NCI-H345 treated with DMSO at 0.1 percent for 48 hours (cell line): ENCODE results near the gene EIF6.
"Not testable (repeated sequence)": the region's sequence is repeated elsewhere in the genome, so short reads cannot be mapped to it uniquely, and the experiment has no call there.

ENCODE experiments used
- DNase-seq: peaks from one replicate; lab custom pipeline; 2025; ENCODE audit not compliant: unreplicated experiment; lab: John Stamatoyannopoulos, UW

Gene EIF6

DNA sequence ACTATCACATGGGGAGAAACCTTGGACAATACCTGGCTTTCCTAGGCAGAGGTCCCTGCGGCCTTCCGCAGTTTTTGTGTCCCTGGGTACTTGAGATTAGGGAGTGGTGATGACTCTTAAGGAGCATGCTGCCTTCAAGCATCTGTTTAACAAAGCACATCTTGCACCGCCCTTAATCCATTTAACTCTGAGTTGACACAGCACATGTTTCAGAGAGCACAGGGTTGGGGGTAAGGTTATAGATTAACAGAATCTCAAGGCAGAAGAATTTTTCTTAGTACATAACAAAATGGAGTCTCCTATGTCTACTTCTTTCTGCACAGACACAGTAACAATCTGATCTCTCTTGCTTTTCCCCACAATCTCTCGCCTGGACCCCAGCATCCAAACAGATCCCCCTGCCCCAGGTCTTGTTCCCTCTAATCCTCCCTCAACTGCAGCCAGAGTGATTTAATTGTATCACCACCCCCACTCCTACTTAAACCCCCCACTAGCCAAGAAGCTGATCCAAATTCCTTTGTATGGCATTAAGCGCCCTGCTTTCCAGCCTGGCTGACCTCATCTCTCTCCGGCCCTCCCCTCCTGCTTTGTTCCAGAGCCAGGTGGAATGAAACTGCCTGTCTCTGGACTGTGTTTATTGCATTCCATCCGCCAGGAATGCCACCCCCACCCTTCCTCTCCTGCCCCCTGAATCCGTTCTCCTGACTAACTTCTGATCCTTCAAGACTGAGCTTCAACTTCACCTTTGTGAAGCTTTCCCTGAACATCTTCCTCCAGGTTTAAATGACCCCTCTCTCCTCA lies 21.6 kb downstream of the EIF6 start:
- DNase-seq, result not testable (repeated sequence)

DNA sequence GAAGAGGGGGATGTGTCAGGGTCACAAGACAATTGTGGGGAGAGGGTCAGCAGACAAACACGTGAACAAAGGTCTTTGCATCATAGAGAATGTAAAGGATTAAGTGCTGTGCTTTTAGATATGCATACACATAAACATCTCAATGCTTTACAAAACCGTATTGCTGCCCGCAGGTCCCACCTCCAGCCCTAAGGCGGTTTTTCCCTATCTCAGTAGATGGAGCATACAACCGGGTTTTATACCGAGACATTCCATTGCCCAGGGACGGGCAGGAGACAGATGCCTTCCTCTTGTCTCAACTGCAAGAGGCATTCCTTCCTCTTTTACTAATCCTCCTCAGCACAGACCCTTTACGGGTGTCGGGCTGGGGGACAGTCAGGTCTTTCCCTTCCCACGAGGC lies 22.3 kb downstream of the EIF6 start:
- not testable (repeated sequence) for DNase-seq

DNA sequence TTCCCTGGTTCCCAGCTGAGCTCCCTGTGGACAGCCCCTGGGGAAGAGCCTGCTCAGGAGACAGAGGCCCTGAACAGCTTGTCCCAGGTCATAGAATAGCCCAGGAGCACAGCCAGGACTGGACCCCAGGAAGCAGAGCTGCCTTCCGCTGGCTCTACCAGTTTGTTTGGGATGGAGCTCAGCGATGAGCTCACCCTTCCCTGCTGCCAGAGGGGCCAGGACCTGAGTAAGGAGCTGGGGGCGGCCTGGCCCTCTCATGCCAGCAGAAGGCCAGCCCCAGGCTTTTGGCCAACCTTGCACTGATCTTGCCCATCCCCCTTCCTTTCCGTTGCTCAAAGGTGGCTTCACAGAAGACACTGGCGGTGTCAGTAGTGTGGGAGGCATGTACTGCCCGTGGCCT lies 24.1 kb downstream of the EIF6 start:
- no peak for DNase-seq

DNA sequence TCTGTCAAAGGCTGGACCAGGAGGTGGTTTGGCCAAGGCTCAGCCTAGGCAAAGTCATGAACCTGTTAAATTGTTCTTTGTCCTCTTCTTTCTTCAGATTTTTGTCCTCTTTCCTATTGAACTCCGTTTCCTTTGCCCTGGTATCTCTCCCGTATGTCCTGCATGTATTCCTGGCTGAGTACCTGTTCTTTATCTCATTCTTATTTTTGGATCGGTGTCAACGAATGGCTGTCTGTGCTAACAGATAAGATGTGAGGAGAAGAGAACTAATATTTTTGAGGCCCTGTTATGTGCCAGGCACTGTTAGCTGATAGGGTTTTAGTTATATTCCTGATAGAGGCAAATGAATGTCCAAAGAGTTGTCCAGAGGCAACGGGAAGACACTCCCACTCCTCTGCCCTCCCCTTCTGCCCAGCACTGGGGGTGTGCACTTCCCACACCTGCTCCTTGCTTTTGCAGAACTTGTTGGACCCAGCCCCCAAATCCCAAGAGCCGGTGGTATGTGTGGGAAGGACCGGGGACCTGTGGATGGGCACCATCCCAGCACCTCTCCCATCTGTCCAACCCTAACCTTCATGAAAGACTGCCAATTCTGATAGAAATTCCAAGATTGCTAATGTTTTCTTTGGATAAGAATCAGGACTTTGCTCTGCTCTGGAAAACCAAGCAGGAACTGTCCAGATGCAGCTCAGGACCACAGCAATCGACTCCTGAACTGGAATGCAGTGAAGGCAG lies 27.2 kb downstream of the EIF6 start:
- no peak for DNase-seq

DNA sequence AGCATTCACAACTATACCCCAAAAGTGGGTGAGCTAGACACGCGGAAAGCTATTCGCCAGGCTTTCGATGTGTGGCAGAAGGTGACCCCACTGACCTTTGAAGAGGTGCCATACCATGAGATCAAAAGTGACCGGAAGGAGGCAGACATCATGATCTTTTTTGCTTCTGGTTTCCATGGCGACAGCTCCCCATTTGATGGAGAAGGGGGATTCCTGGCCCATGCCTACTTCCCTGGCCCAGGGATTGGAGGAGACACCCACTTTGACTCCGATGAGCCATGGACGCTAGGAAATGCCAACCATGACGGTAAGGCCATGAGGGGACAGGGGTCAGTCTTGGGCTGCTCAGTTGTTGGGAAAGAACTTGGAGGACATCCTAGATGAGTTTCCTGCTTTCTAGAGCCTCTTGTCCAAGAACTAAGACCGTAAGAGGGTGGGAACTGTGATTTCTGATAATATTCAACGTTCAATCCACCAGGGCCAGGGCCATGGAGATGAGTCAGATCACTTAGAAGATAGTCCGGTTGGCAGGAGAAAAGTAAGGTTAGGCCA lies 30.0 kb downstream of the EIF6 start:
- no peak for DNase-seq

DNA sequence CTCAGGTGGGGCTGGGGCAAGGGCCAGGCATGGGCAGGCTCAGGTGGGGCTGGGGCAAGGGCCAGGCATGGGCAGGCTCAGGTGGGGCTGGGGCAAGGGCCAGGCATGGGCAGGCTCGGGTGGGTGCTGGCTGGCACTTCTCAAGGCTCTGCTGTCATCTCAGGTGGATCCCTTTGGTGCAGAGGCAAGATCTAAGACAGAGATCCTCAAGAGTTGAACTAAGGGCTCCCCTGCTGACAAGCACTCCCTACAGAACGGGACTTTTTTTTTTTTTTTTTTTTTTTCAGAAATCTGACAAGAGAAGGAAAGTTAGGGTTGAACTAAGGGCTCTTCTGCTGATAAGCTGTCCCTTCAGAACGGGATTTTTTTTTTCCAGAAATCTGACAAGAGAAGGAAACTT lies 31.6 kb downstream of the EIF6 start:
- DNase-seq, result no peak

DNA sequence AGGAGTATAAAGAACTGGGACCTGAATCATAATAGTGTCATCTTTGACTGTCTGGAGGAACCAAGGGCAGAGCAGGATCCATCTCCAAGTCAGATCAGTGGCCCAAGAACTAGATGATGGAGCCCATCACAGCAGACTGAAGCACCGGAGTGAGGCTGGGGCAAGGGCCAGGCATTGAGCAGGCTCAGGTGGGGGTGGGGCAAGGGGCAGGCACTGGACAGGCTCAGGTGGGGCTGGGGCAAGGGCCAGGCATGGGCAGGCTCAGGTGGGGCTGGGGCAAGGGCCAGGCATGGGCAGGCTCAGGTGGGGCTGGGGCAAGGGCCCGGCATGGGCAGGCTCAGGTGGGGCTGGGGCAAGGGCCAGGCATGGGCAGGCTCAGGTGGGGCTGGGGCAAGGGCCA lies 32.0 kb downstream of the EIF6 start:
- DNase-seq, result not testable (repeated sequence)

DNA sequence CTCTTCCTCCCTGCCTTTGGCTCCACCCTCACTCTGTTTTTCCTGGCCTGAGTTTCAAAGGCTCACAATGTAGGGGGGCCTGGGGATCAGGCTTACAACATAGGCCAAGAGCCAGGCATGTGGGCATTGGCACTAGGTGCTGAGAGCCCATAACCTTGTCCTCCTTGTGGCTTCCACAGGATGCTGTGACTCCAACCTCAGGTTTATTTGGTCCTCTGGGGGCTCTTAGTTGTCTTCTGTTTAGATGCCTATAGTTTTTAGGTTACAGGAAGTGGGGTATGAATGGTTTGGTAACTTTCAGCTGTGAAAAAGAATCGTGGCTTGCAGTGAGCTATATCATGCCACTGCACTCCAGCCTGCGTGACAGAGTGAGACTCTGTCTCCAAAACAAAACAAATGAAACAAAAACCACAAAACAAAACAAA lies 32.5 kb downstream of the EIF6 start:
- no peak for DNase-seq

DNA sequence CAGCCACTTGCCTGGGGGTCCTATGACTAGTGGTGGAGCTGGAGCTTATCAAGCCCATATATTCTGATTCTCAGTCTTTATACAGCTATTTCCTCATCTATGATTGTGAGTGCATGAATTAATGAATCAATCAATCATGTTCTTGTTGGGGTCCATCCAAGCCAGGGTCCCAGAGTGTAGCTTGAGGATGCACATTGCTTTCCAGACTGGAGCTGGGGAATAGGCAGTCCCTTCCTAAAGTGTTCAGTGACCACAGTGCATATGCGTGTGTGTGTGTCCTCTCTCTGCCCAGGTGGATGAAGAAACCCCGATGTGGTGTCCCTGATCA lies 33.0 kb downstream of the EIF6 start:
- DNase-seq, result no peak

DNA sequence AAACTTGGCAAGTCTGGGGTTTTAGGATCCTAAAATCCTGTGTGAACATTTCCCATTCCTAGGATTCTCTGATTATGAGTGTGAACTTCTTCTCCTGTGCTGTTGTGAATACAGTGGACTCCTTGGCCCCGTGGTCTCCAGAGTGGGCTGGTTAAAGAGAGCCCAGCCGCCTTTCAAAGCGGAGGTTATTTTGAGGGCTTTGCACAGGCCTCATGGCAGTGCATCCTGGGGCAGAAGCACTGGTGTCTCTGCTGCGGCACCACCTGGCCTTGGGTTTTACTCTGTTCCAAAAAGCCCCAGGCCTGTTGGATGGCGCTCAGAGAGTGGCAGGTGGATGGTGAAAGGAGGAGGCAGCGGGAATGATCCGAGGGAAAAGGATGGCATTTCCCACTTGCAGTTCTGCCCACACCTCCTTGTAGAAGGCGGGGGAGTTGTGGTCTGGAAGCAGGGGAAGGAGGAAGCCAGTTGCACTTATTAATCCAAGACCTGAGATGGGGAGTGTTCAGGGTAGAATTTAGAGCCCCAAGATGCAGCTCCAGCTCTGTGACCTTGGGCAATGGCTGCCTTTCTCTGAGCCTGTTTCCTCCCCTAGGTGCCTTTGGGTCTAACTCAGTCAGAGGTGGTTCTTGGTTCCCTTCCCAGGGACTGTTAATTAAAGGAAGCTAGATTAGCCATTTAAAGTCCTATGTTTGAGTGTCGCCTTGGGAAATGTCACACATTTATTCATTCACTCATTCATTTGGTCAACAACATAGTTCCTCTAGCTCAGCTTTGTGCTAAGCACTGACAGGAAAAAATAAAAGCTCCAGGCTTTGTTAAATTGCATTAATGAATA lies 35.7 kb downstream of the EIF6 start:
- DNase-seq, result no peak

DNA sequence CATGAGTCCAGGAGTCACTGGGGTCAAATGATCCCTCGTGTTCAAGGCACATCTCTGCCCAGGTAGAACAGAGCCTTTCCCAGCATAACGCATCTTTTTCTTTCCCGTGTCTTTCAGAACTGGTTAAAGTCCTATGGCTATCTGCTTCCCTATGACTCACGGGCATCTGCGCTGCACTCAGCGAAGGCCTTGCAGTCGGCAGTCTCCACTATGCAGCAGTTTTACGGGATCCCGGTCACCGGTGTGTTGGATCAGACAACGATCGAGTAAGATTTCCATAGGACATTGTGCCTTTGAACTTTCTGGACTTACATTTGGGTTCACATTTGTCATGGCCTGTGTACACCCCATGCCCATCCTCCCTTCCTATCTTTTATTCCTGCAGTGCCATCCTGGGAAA lies 37.8 kb downstream of the EIF6 start:
- no peak for DNase-seq

DNA sequence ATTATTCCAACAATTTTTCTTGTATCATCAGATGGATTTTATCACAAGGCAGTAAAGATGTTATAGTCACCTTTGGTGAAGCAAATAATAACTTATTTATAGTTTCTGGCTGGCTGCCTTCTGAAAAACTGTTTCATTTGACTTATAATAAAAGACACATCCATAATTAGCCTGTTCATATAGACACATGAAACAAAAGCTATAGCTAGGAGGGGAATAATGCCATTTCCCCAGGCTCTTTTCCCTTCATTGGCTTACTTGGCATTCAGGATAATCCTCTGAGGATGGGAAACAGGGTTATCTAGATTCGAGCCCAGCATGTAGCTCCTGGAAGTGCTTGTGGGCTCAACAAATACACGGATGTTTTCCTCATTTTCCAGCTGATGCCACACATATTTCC lies 40.6 kb downstream of the EIF6 start:
- no peak for DNase-seq

DNA sequence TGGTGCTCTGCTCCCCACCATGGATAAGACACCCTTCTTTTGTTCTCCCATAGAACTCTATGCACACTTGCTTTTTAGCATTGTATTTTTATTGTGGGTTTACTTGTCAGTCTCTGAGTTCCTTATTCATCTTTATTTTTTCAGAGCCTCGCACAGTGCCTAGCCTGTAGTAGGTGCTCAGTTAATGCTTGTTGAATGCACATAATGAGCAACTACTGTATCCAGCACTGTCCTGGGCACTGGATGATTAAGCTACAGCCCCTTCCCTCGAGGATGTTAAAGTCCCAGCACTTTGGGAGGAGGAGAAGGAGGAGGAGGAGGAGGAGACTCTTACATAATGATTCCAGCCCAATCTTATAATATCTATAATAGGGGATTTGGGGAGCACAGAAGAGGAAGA lies 41.3 kb downstream of the EIF6 start:
- no peak for DNase-seq

DNA sequence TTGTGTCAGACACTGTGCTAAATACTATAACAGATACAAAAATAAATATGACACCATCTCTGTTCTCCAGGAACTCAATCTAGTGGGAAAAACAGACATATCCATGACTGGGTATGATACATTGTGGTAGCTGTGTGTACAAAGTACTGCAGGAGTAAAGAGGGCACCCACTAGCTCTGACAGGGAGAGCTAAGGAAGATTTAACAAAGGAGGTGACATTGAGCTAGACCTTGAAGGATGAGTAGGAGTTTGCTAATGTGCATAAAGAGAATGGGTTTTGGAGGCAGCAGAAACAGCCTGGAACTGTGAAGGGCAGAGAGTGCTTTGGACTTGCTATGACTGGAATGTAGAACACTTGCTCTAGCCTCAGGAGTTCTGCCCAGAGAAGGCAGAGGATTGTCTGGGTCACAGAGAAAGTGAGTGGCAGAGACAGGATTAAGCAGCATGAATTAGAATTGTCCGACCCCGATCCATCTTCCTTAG lies 43.7 kb downstream of the EIF6 start:
- DNase-seq, result no peak

DNA sequence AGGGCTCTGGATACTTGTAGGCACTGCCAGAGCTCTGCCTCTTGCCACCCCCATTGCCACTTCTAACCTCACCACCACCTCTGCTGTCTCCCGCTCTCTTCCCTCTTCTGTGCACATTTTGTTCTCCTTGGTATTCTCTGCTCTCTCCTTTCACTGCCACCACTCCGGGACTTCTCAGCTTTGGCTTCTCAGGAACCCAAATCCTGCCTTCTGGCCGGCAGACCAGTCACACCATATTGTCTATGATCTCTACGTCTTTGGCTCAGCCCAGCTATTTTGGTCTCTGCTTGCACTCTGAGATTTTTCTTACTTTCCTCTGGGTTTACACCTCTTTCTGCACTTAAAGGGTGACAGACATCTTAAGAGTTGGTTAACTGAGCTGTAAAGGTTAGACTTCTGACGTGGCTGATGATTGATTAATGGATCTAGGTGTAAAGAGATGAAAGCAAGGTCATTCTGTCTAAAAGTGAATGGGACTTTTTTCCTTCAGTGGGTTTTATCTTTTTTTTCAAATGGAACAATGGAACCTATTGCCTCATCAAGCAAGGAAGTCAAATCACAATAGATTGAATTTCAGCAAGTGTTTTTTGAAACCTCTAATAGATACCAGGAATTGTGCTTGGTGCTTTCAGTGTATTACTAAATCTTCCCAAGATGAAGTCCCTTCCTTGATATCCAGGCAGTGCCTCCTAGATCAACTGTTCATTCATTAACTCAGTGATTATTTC lies 44.3 kb downstream of the EIF6 start:
- DNase-seq, result no peak

DNA sequence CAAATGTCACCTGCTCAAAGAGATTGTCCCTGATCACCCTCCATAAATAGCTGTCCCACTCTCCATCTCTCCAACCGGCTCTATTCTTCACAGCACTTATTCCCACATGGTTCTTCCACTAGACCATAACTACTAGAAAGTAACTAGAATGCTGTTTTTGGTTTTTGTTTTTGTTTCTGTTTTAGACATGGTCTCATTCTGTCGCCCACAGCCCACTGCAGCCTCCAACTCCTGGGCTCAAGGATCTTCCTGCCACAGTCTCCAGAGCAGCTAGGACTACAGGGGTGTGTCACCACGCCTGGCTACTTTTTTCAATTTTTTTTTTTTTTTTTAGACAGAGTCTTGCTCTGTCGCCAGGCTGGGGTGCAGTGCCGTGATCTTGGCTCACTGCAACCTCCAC lies 45.8 kb downstream of the EIF6 start:
- DNase-seq, result no peak

DNA sequence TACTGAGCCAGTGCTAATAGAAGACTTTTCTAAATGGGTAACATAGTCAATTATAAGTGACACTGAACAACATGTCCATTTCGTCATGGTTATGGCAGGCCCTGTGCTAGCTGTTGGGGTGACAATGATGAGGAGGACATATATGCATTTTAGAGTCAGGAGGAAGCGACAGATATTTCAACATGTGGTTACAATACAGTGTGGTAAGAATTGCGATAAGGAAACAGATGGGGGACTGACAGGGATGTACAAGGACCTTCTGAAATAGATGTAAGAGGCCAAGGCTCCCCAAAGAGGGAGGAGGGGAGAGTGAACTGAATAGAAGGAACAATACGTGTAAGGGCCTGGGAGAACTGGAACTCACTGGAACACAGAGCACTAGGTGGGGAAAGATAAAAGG lies 46.4 kb downstream of the EIF6 start:
- no peak for DNase-seq

DNA sequence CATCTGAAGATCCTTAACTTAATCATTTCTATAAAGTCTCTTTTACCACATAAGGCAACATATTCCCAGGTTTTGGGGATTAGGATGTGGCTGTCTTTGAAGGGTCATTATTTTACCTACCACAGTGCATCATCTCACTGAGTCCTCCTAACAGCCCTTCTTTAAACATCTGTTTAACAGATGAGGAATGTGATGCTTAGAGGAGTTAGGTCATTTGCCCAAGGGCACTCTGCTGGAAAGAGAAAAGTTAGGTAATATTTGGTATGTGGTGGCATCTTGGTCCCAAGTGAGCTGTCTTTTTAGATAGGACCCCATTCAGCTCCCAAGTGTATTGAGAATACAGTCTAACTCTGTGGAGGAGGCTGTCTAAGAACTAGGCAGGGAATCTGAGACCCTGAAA lies 47.1 kb downstream of the EIF6 start:
- no peak for DNase-seq

DNA sequence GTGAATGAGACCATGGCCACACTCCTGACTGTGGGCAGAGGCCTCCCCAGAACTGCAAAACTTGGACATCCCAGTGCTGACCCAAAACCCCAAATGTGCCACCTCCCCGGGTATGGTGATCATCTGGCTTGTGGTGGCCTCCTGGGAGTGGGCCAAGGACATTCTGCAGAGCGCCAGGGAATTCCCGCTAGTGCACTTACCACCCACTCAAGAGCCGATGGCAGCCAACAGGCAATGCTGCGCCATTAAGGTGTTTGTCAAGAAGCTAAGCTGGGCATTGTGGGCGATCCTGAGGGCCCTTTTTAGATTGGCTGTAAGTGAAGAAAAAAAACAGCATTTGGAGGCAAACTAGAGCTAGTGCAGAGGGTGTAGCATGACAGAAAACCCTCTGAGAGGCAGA lies 48.7 kb downstream of the EIF6 start:
- DNase-seq, result no peak

DNA sequence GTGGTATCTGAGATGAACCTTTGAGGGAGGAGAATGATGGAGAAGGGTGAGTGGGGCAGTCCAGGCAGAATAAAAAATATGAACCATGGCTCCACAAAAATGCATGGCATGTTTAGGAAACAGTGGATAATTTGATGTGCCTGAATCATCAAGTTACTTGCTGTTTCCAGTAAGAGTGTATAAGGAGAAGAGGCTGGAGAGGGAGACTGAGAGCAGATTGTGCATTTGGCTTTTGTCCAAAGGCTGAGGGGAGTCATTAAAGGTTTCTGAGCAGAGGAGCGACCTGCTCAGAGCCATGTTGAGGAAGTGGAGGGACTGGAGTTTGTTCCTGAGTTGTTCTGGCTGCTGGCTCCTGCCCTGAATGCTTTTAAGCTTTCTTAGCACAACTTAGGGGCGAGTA lies 52.0 kb downstream of the EIF6 start:
- peak; percentile 5 for DNase-seq
